NOMO-1 (cell line): Measurements from ENCODE around the gene MAML3.
A peak's percentile ranks its signal among the peaks of the same experiment; 100 is the strongest.

Experiments used
- DNase-seq, 2 experiments: peaks; one replicate each; lab custom pipeline; 2025; ENCODE audit not compliant: unreplicated experiment in 2 of 2; lab: John Stamatoyannopoulos, UW

MAML3 gene

GRCh38 chr4:139887376-139887802 is 266.6 kb downstream of the MAML3 start:
- DNase-seq, result no peak

GRCh38 chr4:139886798-139887197 is 267.2 kb downstream of the MAML3 start:
- no peak for DNase-seq

- DNase-seq, result no peak
Measured at GRCh38 chr4:139884438-139884837, 269.5 kb downstream of the MAML3 start.

- no peak for DNase-seq
Measured at GRCh38 chr4:139880841-139881240, 273.1 kb downstream of the MAML3 start.

GRCh38 chr4:139878050-139878449 is 275.9 kb downstream of the MAML3 start:
- DNase-seq, result no peak

- DNase-seq, result no peak
Measured at GRCh38 chr4:139876337-139876941, 277.5 kb downstream of the MAML3 start.

- DNase-seq, result no peak
Measured at GRCh38 chr4:139875411-139875825, 278.6 kb downstream of the MAML3 start.

- DNase-seq, result peak in 1 of 2 experiments; percentile 14
Measured at GRCh38 chr4:139873111-139873860, 280.7 kb downstream of the MAML3 start.

- DNase-seq, result peak; percentile 90 to 98
Measured at GRCh38 chr4:139872274-139872673, 281.7 kb downstream of the MAML3 start.

- no peak for DNase-seq
Measured at GRCh38 chr4:139869810-139870209, 284.2 kb downstream of the MAML3 start.

- no peak for DNase-seq
Measured at GRCh38 chr4:139866276-139866962, 287.6 kb downstream of the MAML3 start.

- DNase-seq, result no peak
Measured at GRCh38 chr4:139865537-139865936, 288.4 kb downstream of the MAML3 start.

GRCh38 chr4:139863531-139863930 is 290.5 kb downstream of the MAML3 start:
- peak; percentile 53 to 89 for DNase-seq

GRCh38 chr4:139861471-139861870 is 292.5 kb downstream of the MAML3 start:
- no peak for DNase-seq

- no peak for DNase-seq
Measured at GRCh38 chr4:139860435-139861024, 293.5 kb downstream of the MAML3 start.

GRCh38 chr4:139859876-139860275 is 294.1 kb downstream of the MAML3 start:
- no peak for DNase-seq

GRCh38 chr4:139858436-139859205 is 295.4 kb downstream of the MAML3 start:
- no peak for DNase-seq

GRCh38 chr4:139857977-139858376 is 296.0 kb downstream of the MAML3 start:
- DNase-seq, result no peak

- no peak for DNase-seq
Measured at GRCh38 chr4:139857021-139857420, 297.0 kb downstream of the MAML3 start.

GRCh38 chr4:139854668-139855403 is 299.1 kb downstream of the MAML3 start:
- DNase-seq, result no peak
